ENCODE data around the gene NOBOX.
A peak's percentile ranks its signal among the peaks of the same experiment; 100 is the strongest.
"Not testable (repeated sequence)": the region's sequence is repeated elsewhere in the genome, so short reads cannot be mapped to it uniquely, and the experiment has no call there.

The NOBOX gene

GRCh38 chr7:144403649-144404061 lies at the start of gene NOBOX:
Gene NOBOX (minus strand): TSS chr7:144403693.
- DNase-seq, result no peak

DNA sequence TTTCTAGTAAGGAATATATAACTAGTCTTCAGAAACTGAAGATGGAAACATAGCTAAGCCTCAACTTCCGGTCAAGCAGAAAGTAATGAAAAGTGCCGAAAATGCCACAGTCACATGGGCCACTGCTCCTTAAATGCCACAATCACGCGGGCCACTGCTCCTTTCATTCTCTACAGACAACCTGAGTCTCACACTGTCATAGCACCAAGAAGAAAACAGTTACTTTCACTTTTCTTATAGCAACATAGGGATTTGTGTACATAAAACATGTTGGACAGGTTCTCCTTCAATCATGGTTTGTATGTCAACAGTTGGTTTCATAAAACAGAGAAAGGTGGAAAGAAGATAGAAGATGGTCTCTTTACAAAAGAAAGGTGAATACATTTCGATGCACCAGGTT lies 48.6 kb upstream of the NOBOX start:
- DNase-seq, result no peak

DNA sequence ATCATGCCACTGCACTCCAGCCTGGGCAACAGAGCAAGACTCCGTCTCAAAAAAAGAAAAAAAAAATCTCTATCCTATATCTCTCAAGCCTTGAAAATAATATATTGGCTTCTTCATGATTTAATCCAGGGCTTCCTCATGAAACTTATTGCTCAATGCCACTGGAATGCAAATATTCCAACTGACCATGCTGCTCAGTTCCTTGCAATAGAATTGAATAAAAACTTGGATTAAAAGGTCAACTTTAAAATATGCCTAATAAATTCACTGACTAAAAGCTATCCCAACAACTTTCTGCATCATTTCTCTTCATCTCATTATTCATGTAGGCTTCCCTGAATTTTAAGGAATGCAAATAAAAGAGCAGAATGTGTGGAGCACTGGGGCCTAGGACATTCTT lies 42.1 kb upstream of the NOBOX start:
- DNase-seq, result no peak

DNA sequence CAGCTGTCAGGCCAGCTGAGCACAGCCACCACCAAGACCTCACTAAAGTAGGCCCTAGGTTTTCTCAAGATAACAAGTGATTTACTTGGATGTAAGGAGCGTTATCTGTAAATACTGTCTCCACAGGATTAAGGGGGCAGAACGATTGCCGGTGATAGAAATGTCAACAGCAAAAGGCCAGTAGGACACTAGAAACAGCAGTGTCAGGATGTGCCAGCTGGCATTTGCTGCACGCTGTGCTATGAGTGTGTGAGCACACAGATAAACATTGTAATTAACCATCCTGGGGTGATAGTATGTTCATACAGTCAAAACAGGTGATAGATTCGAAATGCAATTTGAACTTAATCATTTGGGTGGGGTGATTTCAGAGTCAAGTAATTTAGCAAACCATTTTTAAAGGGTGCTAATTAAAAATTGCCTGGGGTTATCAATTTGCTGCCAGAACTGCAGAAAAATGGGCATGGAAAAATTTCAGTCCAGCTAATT lies 36.3 kb upstream of the NOBOX start:
- DNase-seq, result no peak

DNA sequence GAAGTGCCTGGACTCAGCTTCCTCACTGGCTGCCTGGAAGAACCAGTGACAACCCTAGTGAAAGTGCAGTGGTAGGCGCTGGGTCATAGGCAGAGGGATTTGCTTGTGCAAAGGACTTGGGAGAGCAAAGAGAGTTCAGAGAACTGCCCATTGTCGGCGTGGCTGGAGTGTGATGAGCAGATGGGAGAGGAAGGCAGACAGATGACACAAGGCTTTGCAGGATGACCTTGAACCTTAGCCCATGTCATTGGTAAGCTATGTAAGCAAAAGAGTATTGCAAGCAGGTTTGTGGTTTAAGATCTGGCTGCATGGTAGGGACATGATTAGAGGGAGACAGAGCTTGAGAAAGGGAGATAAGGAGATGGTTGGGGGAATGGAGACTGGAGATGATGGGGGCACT lies 35.3 kb upstream of the NOBOX start:
- DNase-seq, result no peak

GRCh38 chr7:144437370-144438191 lies 34.1 kb upstream of the NOBOX start:
- no peak for DNase-seq

GRCh38 chr7:144436500-144436899 lies 33.0 kb upstream of the NOBOX start:
- DNase-seq, result no peak

DNA sequence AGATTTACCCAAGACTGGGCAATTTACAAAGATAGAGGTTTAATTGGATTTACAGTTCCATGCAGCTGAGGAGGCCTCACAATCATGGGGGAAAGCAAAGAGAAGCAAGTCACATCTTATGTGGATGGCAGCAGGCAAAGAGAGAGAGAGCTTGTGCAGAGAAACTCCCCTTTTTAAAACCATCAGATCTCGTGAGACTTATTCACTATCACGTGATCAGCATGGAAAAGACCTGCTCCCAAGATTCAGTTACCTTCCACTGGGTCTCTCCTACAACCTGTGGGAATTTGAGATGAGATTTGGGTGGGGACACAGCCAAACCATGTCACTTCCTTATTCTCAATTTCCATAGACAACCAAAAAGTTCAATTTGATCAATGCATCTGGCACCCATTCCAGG lies 24.9 kb upstream of the NOBOX start:
- no peak for DNase-seq

DNA sequence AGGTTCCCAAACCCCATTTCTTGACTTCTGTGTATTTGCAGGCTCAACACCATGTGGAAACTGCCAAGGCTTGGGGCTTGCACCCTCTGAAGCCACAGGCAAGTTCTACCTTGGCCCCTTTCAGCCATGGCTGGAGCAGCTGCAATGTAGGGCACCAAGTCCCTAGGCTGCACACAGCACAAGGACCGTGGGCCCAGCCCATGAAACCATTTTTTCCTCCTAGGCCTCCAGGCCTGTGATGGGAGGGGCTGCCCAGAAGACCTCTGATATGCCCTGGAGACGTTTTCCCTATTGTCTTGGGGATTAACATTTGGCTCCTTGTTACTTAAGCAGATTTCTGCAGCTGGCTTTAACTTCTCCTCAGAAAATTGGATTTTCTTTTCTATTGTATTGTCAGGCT lies 24.0 kb upstream of the NOBOX start:
- not testable (repeated sequence) for DNase-seq

GRCh38 chr7:144418931-144419330 lies 15.4 kb upstream of the NOBOX start:
- DNase-seq, result not testable (repeated sequence)

DNA sequence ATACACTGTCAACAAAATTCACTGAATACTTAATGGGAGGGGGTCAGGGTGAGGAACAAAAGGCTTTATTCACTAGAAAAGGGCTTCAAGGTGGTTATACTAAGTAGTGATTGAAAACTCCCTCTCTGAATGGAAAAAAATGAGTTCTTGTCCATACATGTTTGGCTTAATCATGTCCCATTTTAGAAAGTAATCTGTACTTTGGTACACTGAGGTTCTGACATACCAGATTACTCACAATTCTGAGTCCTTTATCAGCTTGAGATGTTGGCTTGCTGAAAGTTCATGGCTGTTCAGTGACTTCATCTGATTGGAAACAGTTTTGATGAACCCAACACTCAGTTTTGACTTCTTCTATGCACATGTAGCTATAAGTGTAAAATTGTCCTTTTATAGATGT lies 12.8 kb upstream of the NOBOX start:
- DNase-seq, result no peak

DNA sequence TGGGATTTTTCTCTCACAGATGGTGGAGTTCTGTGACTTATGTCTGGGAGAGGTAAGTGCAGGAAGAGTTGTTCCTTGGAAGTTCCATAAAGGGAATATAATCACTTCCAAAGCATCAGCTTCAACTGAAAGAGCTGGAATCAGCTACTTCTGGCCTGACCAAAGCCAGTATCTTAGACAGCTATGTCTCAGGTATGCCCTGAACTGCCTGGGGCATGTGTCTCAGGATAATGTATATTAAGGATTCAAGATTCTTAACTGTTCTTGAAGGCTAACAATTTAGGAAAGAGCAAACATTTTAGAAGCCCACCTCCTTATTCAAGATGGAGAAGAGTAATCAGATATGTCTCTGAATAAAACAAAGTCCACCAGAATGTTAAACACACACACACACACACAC lies 12.4 kb upstream of the NOBOX start:
- no peak for DNase-seq

- DNase-seq, result no peak
Observed at GRCh38 chr7:144414815-144415214, 11.3 kb upstream of the NOBOX start.

GRCh38 chr7:144410441-144410840 lies 6.9 kb upstream of the NOBOX start:
- no peak for DNase-seq

GRCh38 chr7:144408121-144408520 lies 4.6 kb upstream of the NOBOX start:
- DNase-seq, result no peak

- DNase-seq, result no peak
Observed at GRCh38 chr7:144407266-144407931, 3.9 kb upstream of the NOBOX start.

DNA sequence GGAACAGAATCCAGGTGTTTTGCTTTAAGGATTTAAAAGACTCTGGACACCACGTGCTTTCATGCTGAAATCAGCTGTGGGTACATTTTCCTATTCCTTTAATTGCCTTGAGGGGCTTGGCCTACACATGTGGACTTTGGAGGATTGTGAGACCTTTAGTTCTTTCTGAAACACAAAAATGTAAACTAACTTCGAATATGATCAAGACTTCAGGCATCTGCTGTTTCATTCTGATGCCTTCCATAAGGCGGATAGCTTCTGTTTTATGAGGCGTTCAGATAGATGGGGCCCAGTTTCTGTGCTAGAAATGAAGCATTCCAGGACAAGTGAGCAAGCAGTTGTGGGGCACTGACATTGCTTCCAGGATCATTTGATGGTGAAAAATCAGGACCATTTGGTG lies 1.5 kb upstream of the NOBOX start:
- DNase-seq, result no peak

DNA sequence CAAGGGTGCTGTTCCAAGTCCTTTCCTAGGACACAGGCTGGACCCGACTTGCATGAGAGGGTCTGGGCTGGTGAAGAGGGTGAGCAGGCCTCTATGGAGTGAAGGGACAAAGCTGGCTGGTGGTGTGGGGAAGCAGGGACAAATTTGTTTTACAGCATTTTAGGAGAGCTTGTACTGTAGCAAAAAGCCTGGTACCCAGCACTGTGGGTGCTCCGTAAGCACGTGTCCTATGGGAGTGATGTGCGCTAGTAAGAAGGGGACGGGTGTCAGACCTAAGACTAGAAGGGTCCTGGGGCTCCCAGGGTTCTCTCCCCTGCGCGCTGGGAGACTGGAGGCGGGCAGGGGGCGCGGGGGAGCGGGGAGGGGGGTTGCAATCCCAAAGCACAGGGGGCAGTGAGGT lies 391 bp downstream of the NOBOX start:
- DNase-seq, result no peak

DNA sequence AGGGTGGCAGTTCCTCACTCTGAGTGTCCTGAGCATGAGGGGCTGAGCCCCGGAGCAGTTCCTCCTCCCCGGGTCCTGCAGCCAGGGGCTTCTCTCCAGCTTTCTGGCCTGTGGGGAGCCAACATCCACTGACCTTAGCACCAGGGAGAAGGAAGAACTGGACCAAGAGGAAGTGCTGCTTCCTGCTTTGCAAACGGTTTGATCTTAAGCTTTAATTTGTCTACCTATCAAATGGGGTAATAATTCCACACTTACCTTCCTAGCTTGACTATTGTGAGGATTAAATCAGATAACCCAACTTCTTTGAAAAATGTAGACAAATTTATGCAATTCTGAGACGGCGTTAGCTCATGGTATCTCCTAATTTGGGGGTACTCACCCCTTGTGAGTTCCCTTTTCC lies 2.0 kb downstream of the NOBOX start:
- DNase-seq, result no peak

DNA sequence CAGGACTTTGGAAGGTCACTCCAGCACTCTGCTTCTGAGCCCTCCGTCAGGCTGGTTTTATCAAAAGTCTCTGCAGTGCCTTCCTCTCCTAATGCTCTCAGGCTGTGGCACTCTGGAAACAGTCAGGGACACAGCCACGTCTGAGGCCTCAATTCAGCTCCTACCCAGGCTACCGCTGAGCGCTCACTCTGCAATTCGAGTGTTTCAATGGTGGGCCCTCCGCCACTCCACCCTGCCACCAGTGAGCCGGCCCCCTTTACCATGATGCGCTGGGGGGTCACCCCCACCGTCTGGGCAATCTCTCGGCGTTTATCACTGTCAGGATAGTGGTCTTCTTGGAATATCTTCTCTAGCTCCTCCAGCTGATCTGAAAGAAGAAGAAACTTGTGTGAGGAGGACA lies 3.5 kb downstream of the NOBOX start:
- DNase-seq, result no peak

GRCh38 chr7:144398911-144399310 lies 4.6 kb downstream of the NOBOX start:
- no peak for DNase-seq

GRCh38 chr7:144398291-144398690 lies 5.2 kb downstream of the NOBOX start:
- no peak for DNase-seq

GRCh38 chr7:144397086-144397485 lies 6.4 kb downstream of the NOBOX start:
- DNase-seq, result no peak

DNA sequence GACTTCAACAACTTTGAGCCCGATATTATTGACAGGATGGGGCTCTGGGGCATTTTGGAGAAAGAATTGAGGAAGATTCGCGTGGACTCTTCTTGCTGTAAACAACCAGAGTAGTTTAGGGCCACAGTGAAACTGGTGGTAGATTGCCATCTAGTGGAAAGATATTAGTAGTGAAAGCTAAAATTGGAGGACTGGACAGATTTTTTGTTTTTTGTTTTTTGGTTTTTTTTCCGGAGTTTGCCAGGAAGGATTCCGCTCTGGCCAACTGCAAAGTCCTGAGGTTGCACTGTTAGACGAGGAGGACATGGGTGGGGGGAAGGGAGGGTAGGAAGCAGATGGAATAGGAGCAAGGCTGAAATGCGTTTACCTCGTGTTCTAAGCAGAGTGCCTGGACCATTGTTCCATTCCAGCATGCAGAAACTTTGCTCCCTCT lies 11.7 kb downstream of the NOBOX start:
- peak; percentile 15 for DNase-seq

All from SHP77 treated with DMSO at 0.1 percent for 48 hours (cell line).